Islet of Langerhans (tissue), 1 donor: Measurements from ENCODE around the gene CAPN3.

Source experiments
- FAIRE-seq: peaks from one replicate; lab custom pipeline; 2011; peaks lifted over from hg19 to GRCh38; lab: Jason Lieb, UNC

Gene CAPN3

GRCh38 chr15:42358141-42358540 lies 1.2 kb upstream of the CAPN3 start:
- no peak for FAIRE-seq

GRCh38 chr15:42359985-42360384 lies 684 bp downstream of the CAPN3 start:
- no peak for FAIRE-seq

- no peak for FAIRE-seq
Observed at GRCh38 chr15:42360535-42361112, 1.3 kb downstream of the CAPN3 start.

DNA sequence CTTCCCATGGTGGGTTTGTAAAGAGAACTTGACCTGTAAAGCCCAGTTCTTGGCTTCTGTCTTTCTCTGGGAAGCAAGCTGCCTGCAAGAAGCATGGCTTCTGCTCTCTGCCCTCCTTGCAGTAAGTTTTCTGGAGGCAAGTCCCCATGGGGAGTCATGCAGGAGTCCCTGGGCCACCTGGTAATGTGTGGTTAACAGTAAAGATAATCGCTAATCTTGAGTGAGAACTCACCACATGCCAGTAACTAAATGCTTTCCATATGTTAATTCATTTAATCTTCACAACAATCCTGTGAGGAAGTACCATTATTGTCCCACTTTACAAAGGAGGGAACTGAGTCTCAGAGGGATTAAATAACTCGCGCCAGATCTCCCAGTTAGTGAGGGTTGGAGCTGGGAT lies 4.2 kb downstream of the CAPN3 start:
- FAIRE-seq = no peak

DNA sequence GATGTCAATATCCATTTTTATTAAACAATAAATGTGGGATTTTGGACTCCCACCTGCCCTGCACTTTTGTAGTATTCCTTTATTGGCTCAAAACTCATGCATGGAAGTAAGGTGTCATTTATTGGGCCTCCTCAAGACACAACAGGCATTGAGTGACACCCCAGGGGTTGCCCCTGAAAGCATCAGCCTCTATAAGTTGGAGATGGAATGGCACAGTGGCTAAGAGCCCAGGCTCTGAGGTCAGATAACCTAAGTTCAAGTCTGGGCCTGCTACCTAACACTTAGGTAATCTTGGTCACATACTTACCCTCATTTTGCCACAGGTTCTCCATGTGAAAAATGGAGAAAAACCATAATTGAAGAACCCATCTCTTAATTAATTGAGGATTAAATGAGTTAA lies 4.6 kb downstream of the CAPN3 start:
- no peak for FAIRE-seq

DNA sequence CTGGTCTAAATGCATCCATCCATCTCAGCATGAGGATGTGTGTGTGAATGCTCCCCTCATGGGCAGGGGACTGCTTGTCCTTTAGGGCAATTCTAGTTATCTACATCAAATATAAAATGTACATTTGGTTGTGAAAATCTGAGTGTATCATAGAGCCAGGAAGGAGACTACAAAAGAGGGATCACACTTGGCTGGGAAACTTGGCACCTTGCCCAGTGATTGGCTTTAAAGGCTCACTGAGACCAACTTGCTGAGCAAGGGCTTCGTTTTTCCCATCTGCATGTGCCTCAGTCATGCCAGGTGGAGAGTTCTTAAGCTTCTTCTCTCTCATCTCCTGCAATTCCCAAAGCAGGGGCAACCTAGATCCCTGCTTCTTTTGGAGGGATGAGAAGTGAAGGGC lies 5.2 kb downstream of the CAPN3 start:
- no peak for FAIRE-seq

DNA sequence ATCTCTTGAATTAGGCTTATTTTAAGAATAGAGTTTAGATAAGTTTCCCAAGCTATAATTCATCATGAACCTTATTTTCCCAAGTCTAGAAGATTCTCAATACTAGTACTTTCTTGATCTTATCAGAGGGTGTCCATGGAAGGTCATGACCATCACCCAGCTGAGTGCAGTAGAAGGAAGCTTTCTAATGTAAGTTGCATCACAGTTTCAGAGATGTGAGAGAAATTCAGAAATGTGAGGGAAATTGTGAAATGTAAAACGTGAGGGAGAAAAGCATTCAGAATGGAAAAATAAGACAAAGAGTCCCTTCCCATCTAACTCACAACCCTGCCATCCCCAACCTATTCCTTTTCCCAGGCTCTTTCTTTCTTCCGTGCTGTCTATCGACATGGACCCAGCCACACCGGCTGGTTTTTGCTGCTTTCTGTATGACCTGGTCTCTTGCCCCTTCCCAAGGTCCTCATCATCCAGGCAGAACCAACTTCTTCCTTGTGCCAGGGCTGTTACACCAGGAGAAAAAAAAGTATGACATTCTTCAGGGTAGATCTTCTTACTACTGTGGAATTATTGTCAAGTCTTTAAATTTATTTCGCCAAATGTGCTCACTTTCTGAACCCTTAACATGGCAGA lies 6.7 kb downstream of the CAPN3 start:
- no peak for FAIRE-seq

DNA sequence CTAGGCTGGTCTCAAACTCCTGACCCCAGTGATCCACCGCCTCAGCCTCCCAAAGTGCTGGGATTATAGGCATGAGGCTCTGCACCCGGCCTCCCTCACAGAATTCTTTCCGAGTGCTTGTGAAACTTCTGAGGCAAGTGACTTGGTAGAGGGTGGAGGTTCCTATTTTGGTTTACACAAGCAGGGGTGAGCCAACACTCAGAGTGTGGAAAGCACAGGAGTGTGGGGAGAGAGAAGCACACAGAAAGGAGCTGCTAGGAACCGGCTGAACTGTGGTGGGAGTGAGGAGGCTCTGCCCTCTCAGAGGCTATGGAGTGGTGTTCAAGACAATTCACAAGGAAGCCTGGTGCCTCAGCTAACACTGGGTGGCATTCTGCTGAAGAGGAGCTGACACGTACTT lies 7.7 kb downstream of the CAPN3 start:
- FAIRE-seq = no peak

GRCh38 chr15:42368096-42368495 lies 8.8 kb downstream of the CAPN3 start:
- FAIRE-seq = no peak

GRCh38 chr15:42371096-42371495 lies 11.8 kb downstream of the CAPN3 start:
- FAIRE-seq = no peak

- FAIRE-seq = no peak
Observed at GRCh38 chr15:42373274-42373673, 14.0 kb downstream of the CAPN3 start.

DNA sequence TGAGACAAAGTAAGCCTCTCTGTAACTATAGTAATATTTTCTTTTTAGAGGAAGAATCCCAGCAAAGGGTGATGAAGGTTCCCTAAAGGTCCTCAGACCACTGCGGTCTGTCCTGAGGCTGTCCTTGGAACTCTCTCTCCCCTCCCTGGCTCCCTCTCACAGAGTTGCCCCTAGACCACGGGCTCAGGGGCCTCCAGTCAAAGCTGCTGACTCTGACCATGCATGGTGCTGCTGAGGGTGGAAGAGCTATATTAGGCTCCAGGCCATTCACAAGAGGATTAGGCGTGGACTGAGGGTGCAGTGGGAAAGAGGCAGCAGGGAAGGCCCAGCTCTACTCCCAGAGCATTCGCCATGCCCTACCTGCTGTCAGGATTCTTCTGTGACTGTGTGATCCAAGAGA lies 14.6 kb downstream of the CAPN3 start:
- FAIRE-seq = no peak

GRCh38 chr15:42374810-42375209 lies 15.5 kb downstream of the CAPN3 start:
- FAIRE-seq = no peak

DNA sequence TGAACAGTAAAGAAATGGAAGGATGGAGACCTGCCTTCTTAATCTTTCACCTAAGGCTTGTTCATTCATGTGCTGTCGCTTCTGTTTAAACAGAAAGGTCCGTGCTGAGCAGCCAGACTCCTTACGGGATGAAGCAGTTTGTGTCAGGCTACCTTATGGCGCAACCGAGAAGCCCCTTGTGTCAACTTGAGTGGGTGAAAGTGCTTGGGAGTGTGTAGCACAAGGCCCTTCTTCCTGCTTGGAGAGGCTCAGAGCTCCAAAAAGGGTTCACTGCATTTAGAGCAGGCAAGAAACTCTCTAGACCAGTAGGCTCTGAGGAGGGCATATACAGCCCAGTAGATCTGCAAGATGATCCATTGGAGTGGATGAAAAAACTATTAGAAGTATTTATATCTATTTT lies 16.0 kb downstream of the CAPN3 start:
- FAIRE-seq = no peak

DNA sequence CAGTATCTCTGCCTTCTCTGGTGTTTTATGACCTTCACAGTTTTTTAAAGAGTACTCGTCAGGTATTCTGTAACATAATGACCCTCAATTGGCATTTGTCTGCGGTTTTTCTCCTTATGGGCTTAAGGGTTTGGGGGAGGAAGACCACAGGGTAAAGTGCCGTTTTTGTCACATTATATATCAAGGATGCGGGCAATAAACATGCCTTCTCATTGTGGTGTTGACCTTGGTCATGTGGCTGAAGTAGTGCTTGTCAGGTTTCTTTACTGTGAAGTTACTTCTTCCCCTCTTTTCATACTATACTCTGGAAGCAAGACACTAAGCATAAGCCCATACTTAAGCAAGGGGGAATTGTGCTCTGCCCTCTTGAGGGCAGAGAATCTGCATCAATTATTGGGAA lies 16.6 kb downstream of the CAPN3 start:
- FAIRE-seq = no peak

DNA sequence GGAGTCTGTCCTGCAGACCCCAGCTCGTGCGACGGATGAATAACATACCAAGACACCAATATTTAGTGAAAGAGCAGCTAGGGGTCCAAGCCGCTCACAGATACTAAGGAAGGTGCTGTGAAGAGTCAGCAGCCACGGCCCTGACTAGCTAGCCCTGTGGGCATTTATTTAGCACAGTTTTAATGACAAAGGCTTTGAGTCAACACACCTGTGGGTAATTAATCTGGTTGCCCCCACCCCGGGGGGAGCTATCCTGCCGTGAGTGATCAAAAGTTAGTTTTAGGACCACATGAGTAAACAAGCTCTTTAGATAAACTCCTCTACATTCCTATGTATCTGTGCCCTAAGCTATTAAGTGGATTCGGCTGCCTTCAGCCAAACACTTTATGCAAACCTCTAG lies 18.7 kb downstream of the CAPN3 start:
- no peak for FAIRE-seq

GRCh38 chr15:42384597-42384996 lies 25.3 kb downstream of the CAPN3 start:
- FAIRE-seq = no peak

DNA sequence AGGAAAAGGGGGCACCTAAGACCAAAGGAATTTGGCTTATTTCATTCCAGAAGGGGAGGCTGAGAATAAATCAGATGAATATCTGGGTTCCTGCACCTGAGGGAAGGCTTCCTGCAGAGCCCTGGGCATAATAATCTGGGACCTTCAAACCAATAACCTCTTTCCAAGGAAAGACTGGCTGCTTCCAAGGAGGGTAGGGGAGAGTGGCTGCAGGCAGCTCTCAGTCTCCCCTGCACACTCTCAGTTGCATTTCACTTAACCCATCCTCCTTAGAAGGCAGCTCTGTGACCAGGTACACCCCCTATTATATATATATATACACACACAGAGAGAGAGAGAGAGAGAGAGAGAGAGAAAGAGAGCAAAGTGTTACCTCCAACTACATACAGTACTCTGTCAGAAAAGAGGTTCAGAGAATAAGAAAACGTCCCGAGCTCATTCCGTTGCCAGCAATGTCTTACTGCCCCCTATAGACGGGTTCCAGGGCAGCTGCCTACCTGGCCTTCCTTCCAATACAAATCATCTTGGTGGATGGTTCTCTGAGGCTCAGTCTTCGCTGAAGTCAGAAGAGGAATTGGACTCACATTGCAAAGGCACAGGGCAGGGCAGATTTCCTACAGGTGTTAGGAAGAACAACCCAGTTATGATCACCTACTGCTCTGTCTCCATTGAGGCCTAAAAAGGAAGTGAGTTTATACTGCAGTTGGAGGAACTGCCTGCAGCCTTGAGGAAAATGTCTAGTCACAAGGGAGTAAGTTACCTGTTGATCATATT lies 26.1 kb downstream of the CAPN3 start:
- no peak for FAIRE-seq

GRCh38 chr15:42385980-42386700 lies 26.8 kb downstream of the CAPN3 start:
- no peak for FAIRE-seq

DNA sequence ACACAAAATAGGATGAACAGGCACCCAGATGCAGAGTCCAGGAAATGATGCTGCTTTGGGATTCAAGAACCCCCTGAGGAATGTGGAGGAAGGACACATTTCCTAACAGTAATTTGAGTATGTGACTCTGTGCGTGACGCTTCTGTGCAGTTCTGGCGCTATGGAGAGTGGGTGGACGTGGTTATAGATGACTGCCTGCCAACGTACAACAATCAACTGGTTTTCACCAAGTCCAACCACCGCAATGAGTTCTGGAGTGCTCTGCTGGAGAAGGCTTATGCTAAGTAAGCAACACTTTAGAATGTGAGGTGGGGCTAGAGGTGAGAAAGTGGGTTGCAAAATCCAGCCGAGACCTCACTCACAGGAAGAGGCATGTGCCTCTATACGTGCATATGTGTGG lies 28.3 kb downstream of the CAPN3 start:
- no peak for FAIRE-seq

DNA sequence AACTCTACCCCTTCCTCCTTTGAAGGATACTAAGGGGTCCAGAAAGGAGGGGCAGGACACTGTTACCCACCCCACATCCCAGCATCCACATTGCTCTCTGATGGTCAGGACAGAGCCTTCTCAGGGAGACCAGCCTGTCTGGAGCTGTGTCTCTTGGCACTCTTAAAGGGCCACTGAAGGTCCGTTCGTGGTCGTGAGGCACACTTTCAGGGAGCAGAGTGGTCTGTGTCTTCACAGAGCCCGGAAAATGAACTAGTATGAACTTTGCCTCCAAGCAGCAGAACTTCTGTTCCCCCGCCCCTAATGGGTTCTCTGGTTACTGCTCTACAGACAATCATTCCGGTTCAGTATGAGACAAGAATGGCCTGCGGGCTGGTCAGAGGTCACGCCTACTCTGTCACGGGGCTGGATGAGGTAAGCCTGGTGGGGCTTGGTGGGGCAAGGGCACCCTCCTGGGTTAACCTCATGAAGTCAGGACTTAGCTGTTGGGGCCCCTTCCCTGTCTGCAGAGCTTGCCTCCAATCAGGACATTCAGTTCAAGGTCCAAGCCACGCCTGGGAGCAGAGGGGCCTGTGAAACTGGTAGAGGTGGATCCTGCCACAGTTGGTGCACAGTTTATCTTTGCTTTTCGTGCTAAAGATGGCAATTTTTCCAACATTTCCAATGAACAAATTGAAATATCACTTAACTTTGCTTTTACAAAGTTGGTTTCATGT lies 33.2 kb downstream of the CAPN3 start:
- no peak for FAIRE-seq

DNA sequence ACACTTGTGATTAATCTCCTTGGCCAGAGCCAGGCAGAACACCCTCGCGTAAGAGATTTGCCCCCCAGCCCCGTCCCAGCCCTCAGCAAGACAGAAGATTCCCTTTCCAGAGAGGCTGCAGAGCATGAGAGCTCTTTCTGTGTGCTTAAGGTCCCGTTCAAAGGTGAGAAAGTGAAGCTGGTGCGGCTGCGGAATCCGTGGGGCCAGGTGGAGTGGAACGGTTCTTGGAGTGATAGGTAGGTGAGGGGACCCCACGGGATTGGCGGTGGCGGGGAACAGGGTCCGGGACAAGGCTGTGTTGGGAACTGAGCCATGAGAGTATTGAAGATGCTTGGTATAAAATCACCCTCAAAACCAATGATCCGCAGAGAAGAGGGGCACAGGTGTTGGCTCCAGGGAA lies 34.8 kb downstream of the CAPN3 start:
- no peak for FAIRE-seq

- no peak for FAIRE-seq
Observed at GRCh38 chr15:42395838-42396237, 36.5 kb downstream of the CAPN3 start.
